ENCODE measurements around the gene RPL5. TPM values are rescaled to one million over a fixed set of nuclear protein-coding genes. Genes with fewer than 3 reads are reported as not detected.

Gene RPL5
- polyA plus RNA-seq, 3 donors, result 921 to 1,114 (median 953) TPM

DNA sequence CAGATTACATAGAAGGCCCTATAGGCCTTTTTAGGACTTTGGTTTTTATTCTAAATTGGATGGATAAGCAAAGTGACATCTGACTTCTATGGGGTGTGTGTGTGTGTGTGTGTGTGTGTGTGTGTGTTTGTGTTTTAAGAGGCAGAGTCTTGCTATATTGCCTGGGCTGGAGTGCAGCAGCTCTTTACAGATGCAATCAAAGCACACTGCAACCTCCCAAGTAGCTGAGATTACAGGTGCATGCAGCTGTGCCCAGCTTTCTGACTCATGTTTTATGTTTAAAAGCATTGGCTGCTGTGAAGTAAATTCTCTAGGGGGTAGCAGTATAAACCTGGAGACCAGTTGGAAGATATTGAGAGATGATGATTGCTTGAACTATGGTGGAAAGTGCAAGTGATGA is 34.5 kb upstream of the RPL5 start:
- no peaks in the 10 kb centered on the region for H3K9me3 ChIP-seq (replicated peaks in 1 of 2; ENCODE audit: control insufficient read depth in 1 of 2, insufficient read depth in 1 of 2, low read length in 2 of 2)
- no peak overlapping the region for H3K27ac Mint-ChIP-seq

DNA sequence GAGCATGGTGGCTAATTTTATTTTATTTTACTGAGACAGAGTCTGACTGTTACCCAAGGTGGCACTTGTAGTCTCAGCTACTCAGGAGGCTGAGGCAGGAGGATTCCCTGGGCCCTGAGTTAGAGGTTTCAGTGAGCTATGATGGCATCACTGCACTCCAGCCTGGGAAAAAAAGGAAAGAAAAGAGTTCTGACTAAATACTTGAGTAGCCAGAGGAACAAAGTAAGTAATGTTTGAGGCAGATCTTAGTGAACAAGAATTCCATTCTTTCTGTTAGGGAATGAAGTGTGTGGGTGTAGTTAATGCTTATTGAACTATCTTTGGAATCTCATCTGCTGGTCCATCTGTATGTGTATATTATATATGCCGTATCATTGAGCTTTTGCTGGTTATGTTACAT is 33.9 kb upstream of the RPL5 start:
- no CpG with 5 or more reads among the region's 1 CpG for WGBS (ENCODE audit: insufficient coverage)
- no peak for TF ChIP-seq CTCF (IDR thresholded peaks at IDR 0.05)
- intact Hi-C loops (cut with micrococcal nuclease), result no loop called here
- DNase-seq, result no peak
- H3K27me3 Mint-ChIP-seq (ENCODE audit: low read depth in 3 of 3), result peaks cover 4 to 10% (median 7%) of the 10 kb centered on the region in 3 donors
- no peaks in the 10 kb centered on the region for H3K9me3 ChIP-seq (replicated peaks in 1 of 2; ENCODE audit: control insufficient read depth in 1 of 2, insufficient read depth in 1 of 2, low read length in 2 of 2)
- peaks cover 5% of the 10 kb centered on the region for H3K4me1 Mint-ChIP-seq
- no peak overlapping the region for H2AFZ ChIP-seq (ENCODE audit: insufficient read depth, low read depth, low read length, poor library complexity, severe bottlenecking)
- H3K4me3 Mint-ChIP-seq, result no peak overlapping the region
- H3K36me3 ChIP-seq (replicated peaks in 1 of 2; ENCODE audit: control insufficient read depth in 1 of 2, insufficient read depth in 2 of 2, low read length in 2 of 2), result no peaks in the 10 kb centered on the region
- no peaks in the 10 kb centered on the region for H3K36me3 Mint-ChIP-seq
- no peak overlapping the region for H3K4me3 ChIP-seq (replicated peaks in 1 of 3; ENCODE audit: low read depth in 2 of 3, low read length in 3 of 3)
- H3K27ac ChIP-seq (ENCODE audit: low read depth in 1 of 2, low read length in 2 of 2), result no peak overlapping the region
- H3K9me3 Mint-ChIP-seq, result peaks cover 0 to 1% (median 0%) of the 10 kb centered on the region in 7 donors
- H3K79me2 ChIP-seq (ENCODE audit: insufficient read depth, low read length), result no peaks in the 10 kb centered on the region
- no peaks in the 10 kb centered on the region for H3K4me1 ChIP-seq (ENCODE audit: control insufficient read depth in 1 of 2, insufficient read depth in 2 of 2, low read length in 2 of 2)
- no peak overlapping the region for H3K9ac ChIP-seq (ENCODE audit: insufficient read depth, low read length, poor library complexity, severe bottlenecking)
- peaks cover 2 to 5% of the 10 kb centered on the region in 2 donors for H3K27me3 ChIP-seq (ENCODE audit: control insufficient read depth in 2 of 2, insufficient read depth in 2 of 2, low read length in 2 of 2)
- H3K4me2 ChIP-seq (replicated peaks; ENCODE audit: extremely low read depth, low read length, poor library complexity, severe bottlenecking), result no peak overlapping the region
- no peak overlapping the region for H3K27ac Mint-ChIP-seq
- H4K20me1 ChIP-seq (ENCODE audit: insufficient read depth, low read length), result no peaks in the 10 kb centered on the region

More for the DNA sequence above, 34.5 kb upstream of the RPL5 start:
- H3K9me3 Mint-ChIP-seq, result peaks cover 0 to 1% (median 0%) of the 10 kb centered on the region in 7 donors
- peaks cover 10% of the 10 kb centered on the region for H3K4me1 Mint-ChIP-seq
- TF ChIP-seq CTCF (IDR thresholded peaks at IDR 0.05), result no peak
- no peaks in the 10 kb centered on the region for H3K36me3 Mint-ChIP-seq
- no peak overlapping the region for H3K4me3 Mint-ChIP-seq
- Histone ChIP-seq H4K20me1 (ENCODE audit: insufficient read depth, low read length) (no peaks in the 10 kb centered on the region), H3K27ac (ENCODE audit: low read depth in 1 of 2, low read length in 2 of 2) (no peak overlapping the region), H3K4me3 (replicated peaks in 1 of 3; ENCODE audit: low read depth in 2 of 3, low read length in 3 of 3) (no peak overlapping the region), H3K9ac (ENCODE audit: insufficient read depth, low read length, poor library complexity, severe bottlenecking) (no peak overlapping the region), H3K27me3 (ENCODE audit: control insufficient read depth in 2 of 2, insufficient read depth in 2 of 2, low read length in 2 of 2) (peaks cover 2 to 5% of the 10 kb centered on the region in 2 donors), H3K4me2 (replicated peaks; ENCODE audit: extremely low read depth, low read length, poor library complexity, severe bottlenecking) (no peak overlapping the region), H3K36me3 (replicated peaks in 1 of 2; ENCODE audit: control insufficient read depth in 1 of 2, insufficient read depth in 2 of 2, low read length in 2 of 2) (no peaks in the 10 kb centered on the region), H2AFZ (ENCODE audit: insufficient read depth, low read depth, low read length, poor library complexity, severe bottlenecking) (no peak overlapping the region), H3K79me2 (ENCODE audit: insufficient read depth, low read length) (no peaks in the 10 kb centered on the region), H3K4me1 (ENCODE audit: control insufficient read depth in 1 of 2, insufficient read depth in 2 of 2, low read length in 2 of 2) (peaks cover 3 to 4% of the 10 kb centered on the region in 2 donors)
- intact Hi-C loops (cut with micrococcal nuclease), result no loop called here
- H3K27me3 Mint-ChIP-seq (ENCODE audit: low read depth in 3 of 3), result peaks cover 5 to 15% (median 9%) of the 10 kb centered on the region in 3 donors
- DNase-seq, result no peak

Measured in CD14-positive monocyte (primary cell).